OCI-LY1 (cell line): ENCODE measurements around the gene ABLIM2.
A peak's percentile ranks its signal among the peaks of the same experiment; 100 is the strongest.

Source experiments
- H2AFZ ChIP-seq: fragments of 200-600 bp; sonication (generic), shearing (Covaris generic); 2 replicates; pipeline ENCODE4 v1.6.0; 2014; ENCODE audit warnings: antibody characterized with exemption, mild to moderate bottlenecking, low read length
- H3F3A ChIP-seq: fragments of 200-600 bp; sonication (generic), shearing (Covaris generic); 2 replicates; pipeline ENCODE4 v1.6.0; 2014; ENCODE audit warnings: mild to moderate bottlenecking, antibody characterized with exemption, low read length, moderate library complexity; ENCODE audit not compliant: insufficient read depth
- H3K27ac ChIP-seq: fragments of 200-600 bp; sonication (generic); 2 replicates; pipeline ENCODE4 v1.5.1; 2014; ENCODE audit warnings: low read length, mixed run types, mild to moderate bottlenecking, low read depth; ENCODE audit not compliant: poor library complexity, severe bottlenecking
- H3K27me3 ChIP-seq: fragments of 200-600 bp; sonication (generic); 2 replicates; pipeline ENCODE4 v1.6.0; 2014; ENCODE audit warnings: antibody characterized with exemption, mild to moderate bottlenecking, low read length, moderate library complexity; ENCODE audit not compliant: insufficient read depth
- H3K36me3 ChIP-seq: fragments of 200-600 bp; sonication (generic); 2 replicates; pipeline ENCODE4 v1.6.1; 2014; ENCODE audit warnings: mild to moderate bottlenecking, antibody characterized with exemption, low read length, moderate library complexity, mixed read lengths; ENCODE audit not compliant: insufficient read depth
- H3K4me1 ChIP-seq: fragments of 200-600 bp; sonication (generic); 2 replicates; pipeline ENCODE4 v1.5.1; 2014; ENCODE audit warnings: mild to moderate bottlenecking, low read length, moderate library complexity; ENCODE audit not compliant: insufficient read depth, severe bottlenecking
- H3K4me2 ChIP-seq: fragments of 200-600 bp; sonication (generic), shearing (Covaris generic); 2 replicates; pipeline ENCODE4 v1.6.1; 2014; ENCODE audit warnings: low read length
- H3K4me3 ChIP-seq: fragments of 200-600 bp; sonication (generic); 2 replicates; pipeline ENCODE4 v1.5.1; 2014; ENCODE audit warnings: low read length, low read depth, mild to moderate bottlenecking, mixed read lengths; ENCODE audit not compliant: poor library complexity, severe bottlenecking
- H3K79me2 ChIP-seq: fragments of 200-600 bp; shearing (Covaris generic); 2 replicates; pipeline ENCODE4 v1.6.1; 2016; ENCODE audit warnings: mixed run types, low read length, mixed read lengths; ENCODE audit not compliant: insufficient read depth
- H3K9ac ChIP-seq: fragments of 200-600 bp; sonication (generic), shearing (Covaris generic); 2 replicates; pipeline ENCODE4 v1.6.1; 2014; ENCODE audit warnings: mild to moderate bottlenecking, low read length, mixed read lengths
- H3K9me2 ChIP-seq: fragments of 200-600 bp; sonication (generic), shearing (Covaris generic); 2 replicates; pipeline ENCODE4 v1.6.1; 2014; ENCODE audit warnings: low read depth, mild to moderate bottlenecking, low read length, mixed read lengths
- H3K9me3 ChIP-seq: fragments of 200-600 bp; shearing (Covaris generic); 2 replicates; pipeline ENCODE4 v1.6.1; 2014; ENCODE audit warnings: low read length, mixed read lengths
- H4K20me1 ChIP-seq: fragments of 200-600 bp; sonication (generic), shearing (Covaris generic); 2 replicates; pipeline ENCODE4 v1.6.0; 2016; ENCODE audit warnings: mild to moderate bottlenecking, low read length; ENCODE audit not compliant: insufficient read depth
- EZH2 ChIP-seq: fragments of 200-600 bp; sonication (generic), shearing (Covaris generic); IDR thresholded peaks from 2 replicates; pipeline ENCODE4 v1.8.0; 2017; ENCODE audit warnings: borderline replicate concordance, mixed run types, mild to moderate bottlenecking, antibody characterized with exemption, low read length, moderate library complexity, mixed read lengths
- TF ChIP-seq, protein P1 (sequence below): fragments of 200-600 bp; sonication (generic), shearing (Covaris generic); IDR thresholded peaks from 2 replicates; pipeline ENCODE4 v1.5.1; 2017; ENCODE audit warnings: mild to moderate bottlenecking, antibody characterized with exemption, low read length, moderate library complexity, mixed read lengths

ABLIM2 gene

DNA sequence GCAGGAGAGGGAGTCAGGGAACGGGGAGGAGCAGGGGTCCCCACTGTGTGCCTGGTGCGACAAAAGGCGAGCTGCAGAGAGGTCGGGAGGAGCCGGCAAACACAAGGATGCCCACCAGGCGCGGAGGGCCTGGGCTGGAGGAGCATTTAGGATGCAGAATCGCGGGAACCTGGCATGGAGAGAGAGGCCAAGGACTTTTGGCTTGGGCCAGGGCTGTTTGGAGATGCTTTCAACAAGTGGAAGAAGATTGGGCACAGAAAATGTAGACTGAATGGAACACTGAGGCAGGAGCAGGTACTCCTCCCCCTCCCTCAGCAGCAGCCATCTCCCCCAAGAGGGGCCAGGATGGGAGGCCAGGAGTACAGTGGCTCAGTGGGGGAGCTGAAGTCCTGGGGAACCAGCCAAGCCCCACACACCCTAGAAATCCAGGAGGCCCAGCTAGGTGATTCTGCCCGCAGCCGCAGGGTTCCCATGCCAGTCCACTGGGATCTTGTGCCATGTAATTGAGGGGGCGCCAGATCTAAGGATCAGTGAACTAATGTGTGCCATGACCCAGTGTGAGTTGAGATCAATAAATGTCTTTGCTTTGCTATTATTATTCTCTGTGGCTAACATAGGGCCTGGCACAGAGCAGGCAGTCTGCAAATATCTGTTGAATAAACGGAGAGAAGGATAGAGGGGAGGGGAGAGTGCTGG lies 1.1 kb upstream of the ABLIM2 start:
- H3K9me2 ChIP-seq = no peaks in the 10 kb centered on the region
- H3K36me3 ChIP-seq = no peaks in the 10 kb centered on the region
- peak overlapping the region; percentile 85 for H3K4me2 ChIP-seq
- H3F3A ChIP-seq = no peaks in the 10 kb centered on the region
- no peaks in the 10 kb centered on the region for H3K27me3 ChIP-seq
- H4K20me1 ChIP-seq = no peaks in the 10 kb centered on the region
- TF ChIP-seq, protein P1, sequence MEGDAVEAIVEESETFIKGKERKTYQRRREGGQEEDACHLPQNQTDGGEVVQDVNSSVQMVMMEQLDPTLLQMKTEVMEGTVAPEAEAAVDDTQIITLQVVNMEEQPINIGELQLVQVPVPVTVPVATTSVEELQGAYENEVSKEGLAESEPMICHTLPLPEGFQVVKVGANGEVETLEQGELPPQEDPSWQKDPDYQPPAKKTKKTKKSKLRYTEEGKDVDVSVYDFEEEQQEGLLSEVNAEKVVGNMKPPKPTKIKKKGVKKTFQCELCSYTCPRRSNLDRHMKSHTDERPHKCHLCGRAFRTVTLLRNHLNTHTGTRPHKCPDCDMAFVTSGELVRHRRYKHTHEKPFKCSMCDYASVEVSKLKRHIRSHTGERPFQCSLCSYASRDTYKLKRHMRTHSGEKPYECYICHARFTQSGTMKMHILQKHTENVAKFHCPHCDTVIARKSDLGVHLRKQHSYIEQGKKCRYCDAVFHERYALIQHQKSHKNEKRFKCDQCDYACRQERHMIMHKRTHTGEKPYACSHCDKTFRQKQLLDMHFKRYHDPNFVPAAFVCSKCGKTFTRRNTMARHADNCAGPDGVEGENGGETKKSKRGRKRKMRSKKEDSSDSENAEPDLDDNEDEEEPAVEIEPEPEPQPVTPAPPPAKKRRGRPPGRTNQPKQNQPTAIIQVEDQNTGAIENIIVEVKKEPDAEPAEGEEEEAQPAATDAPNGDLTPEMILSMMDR = no peak
- no peak for TF ChIP-seq EZH2
- no peak overlapping the region for H2AFZ ChIP-seq
- no peaks in the 10 kb centered on the region for H3K79me2 ChIP-seq
- H3K4me1 ChIP-seq = peaks cover 42% of the 10 kb centered on the region
- peak overlapping the region; percentile 63 for H3K4me3 ChIP-seq
- peak overlapping the region; percentile 54; the same call in 1 of the 2 replicates for H3K9ac ChIP-seq
- no peak overlapping the region for H3K27ac ChIP-seq
- H3K9me3 ChIP-seq = no peaks in the 10 kb centered on the region

DNA sequence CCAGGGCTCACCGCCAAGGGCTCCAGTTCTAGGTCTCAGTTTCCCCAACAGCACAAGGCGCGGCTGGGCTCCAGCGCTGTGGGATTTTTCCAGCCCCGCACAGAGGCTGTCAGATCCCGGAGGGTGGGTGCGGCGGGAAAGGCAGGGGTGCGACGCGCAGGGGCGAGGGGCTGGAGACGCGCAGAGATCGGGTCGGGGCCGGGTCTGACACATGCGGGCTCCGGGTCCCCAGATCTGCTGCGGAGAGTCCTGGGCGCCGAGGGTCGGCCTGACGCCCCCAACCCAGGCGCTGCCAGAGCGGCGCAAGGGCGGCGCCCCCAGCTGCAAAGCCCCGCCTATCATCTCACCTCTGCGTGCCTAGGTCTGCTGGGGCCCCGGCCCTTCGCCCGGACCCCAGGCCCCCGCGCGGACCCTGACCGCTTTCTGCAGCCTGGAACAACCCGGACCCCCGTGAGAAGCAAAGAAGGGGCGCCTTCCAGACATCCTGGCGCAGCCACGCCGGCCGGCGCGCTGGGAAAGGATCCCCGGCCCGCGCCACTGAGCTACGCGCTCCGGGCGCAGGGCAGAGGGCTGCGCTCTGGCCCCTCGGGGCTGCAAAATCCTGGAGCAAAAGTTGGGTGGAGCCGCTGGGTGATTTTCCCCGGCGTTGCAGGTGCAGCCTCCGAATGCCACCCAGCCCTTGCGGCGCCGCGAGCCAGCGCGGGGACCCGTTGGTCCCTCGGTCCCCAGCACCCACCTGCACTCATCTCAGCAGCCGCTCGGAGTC lies 486 bp downstream of the ABLIM2 start:
- H3K27me3 ChIP-seq = no peaks in the 10 kb centered on the region
- peak overlapping the region; percentile 64 for H3K4me2 ChIP-seq
- H3K9ac ChIP-seq = peak overlapping the region; percentile 35; the same call in 1 of the 2 replicates
- H4K20me1 ChIP-seq = no peaks in the 10 kb centered on the region
- H3K4me3 ChIP-seq = peak overlapping the region; percentile 56
- H3K36me3 ChIP-seq = no peaks in the 10 kb centered on the region; the same call in 1 of the 2 replicates
- H3K9me2 ChIP-seq = no peaks in the 10 kb centered on the region
- H3F3A ChIP-seq = no peaks in the 10 kb centered on the region
- peaks cover 26% of the 10 kb centered on the region for H3K4me1 ChIP-seq
- H2AFZ ChIP-seq = no peak overlapping the region
- H3K27ac ChIP-seq = no peak overlapping the region
- H3K79me2 ChIP-seq = no peaks in the 10 kb centered on the region
- no peaks in the 10 kb centered on the region for H3K9me3 ChIP-seq
- TF ChIP-seq, protein P1 = no peak
- no peak for TF ChIP-seq EZH2

DNA sequence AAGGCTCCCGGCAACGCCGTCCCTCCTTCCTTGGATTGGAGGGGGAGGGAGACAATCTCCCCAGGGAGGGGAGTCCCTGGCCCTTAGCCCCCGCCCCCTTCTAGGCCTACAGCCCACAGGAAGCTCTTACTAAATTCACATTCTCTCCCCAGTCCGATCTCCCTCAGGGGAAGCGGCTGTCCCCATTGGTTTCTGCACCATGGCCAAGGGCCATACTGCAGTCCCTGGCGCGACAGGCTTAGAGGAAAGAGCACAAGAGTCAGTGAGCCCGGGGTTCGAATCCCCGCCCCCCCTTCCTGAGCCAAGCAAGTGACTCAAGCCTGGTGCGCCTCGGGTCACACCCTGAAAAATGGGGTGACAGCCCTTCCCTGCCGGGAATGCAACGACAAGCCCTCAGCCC lies 1.1 kb downstream of the ABLIM2 start:
- H3K27me3 ChIP-seq = no peaks in the 10 kb centered on the region

More for the DNA sequence above, 1.1 kb downstream of the ABLIM2 start:
- Histone ChIP-seq H3K79me2 (no peaks in the 10 kb centered on the region), H3K4me1 (peaks cover 20% of the 10 kb centered on the region), H3K4me3 (peak overlapping the region; percentile 56), H4K20me1 (no peaks in the 10 kb centered on the region), H2AFZ (no peak overlapping the region), H3K36me3 (no peaks in the 10 kb centered on the region; the same call in 1 of the 2 replicates), H3K9me3 (no peaks in the 10 kb centered on the region), H3K4me2 (no peak overlapping the region; the same call in 1 of the 2 replicates), H3K27ac (no peak overlapping the region), H3F3A (no peaks in the 10 kb centered on the region), H3K9ac (no peak overlapping the region), H3K9me2 (no peaks in the 10 kb centered on the region)
- TF ChIP-seq, protein P1 = no peak
- TF ChIP-seq EZH2 = no peak
